Loucy (cell line): ENCODE measurements around the gene CNP.

Source experiments
- H2AFZ ChIP-seq: fragments of 200-600 bp; sonication (generic); 2 replicates; pipeline ENCODE4 v1.6.0; 2016; ENCODE audit warnings: antibody characterized with exemption, mild to moderate bottlenecking, low read length, moderate library complexity
- H3F3A ChIP-seq: fragments of 200-600 bp; 2 replicates; pipeline ENCODE4 v1.6.0; 2016; ENCODE audit warnings: antibody characterized with exemption, low read depth, mild to moderate bottlenecking
- H3K27me3 ChIP-seq: fragments of 200-600 bp; sonication (generic); 2 replicates; pipeline ENCODE4 v1.6.1; 2014; ENCODE audit warnings: low read length, mild to moderate bottlenecking; ENCODE audit not compliant: insufficient read depth, poor library complexity, severe bottlenecking
- H3K36me3 ChIP-seq: fragments of 200-600 bp; sonication (generic); 2 replicates; pipeline ENCODE4 v1.6.1; 2016; ENCODE audit warnings: low read length; ENCODE audit not compliant: insufficient read depth
- H3K4me1 ChIP-seq: fragments of 200-600 bp; sonication (generic); 2 replicates; pipeline ENCODE4 v1.5.1; 2014; ENCODE audit warnings: low read length, mild to moderate bottlenecking; ENCODE audit not compliant: insufficient read depth, poor library complexity, severe bottlenecking
- H3K4me2 ChIP-seq: fragments of 200-600 bp; sonication (generic); 2 replicates; pipeline ENCODE4 v1.6.0; 2014; ENCODE audit warnings: antibody characterized with exemption, low read length, low read depth, mild to moderate bottlenecking; ENCODE audit not compliant: poor library complexity, severe bottlenecking
- H3K4me3 ChIP-seq: fragments of 200-600 bp; sonication (generic); 2 replicates; pipeline ENCODE4 v1.5.1; 2014; ENCODE audit warnings: low read length, mild to moderate bottlenecking, mixed read lengths; ENCODE audit not compliant: poor library complexity, severe bottlenecking
- H3K79me2 ChIP-seq: fragments of 200-600 bp; sonication (generic); 2 replicates; pipeline ENCODE4 v1.6.1; 2014; ENCODE audit warnings: low read length; ENCODE audit not compliant: insufficient read depth
- H3K9ac ChIP-seq: fragments of 200-600 bp; sonication (generic); 2 replicates; pipeline ENCODE4 v1.6.0; 2014; ENCODE audit warnings: mild to moderate bottlenecking, low read depth, low read length, moderate library complexity; ENCODE audit not compliant: poor library complexity, severe bottlenecking
- H3K9me2 ChIP-seq: fragments of 200-600 bp; sonication (generic); replicated peaks from 2 replicates; pipeline ENCODE4 v1.6.1; 2016; ENCODE audit warnings: low read depth, low read length, mixed read lengths
- H3K9me3 ChIP-seq: fragments of 200-600 bp; sonication (generic); 2 replicates; pipeline ENCODE4 v1.6.1; 2014; ENCODE audit warnings: mild to moderate bottlenecking, antibody characterized with exemption, low read length, low read depth; ENCODE audit not compliant: insufficient read depth
- H4K20me1 ChIP-seq: fragments of 200-600 bp; sonication (generic); 2 replicates; pipeline ENCODE4 v1.6.0; 2014; ENCODE audit warnings: antibody characterized with exemption, low read length, mild to moderate bottlenecking; ENCODE audit not compliant: insufficient read depth, poor library complexity, severe bottlenecking
- EZH2phosphoT487 ChIP-seq: fragments of 200-600 bp; IDR thresholded peaks from 2 replicates; pipeline ENCODE4 v1.6.1; 2018; ENCODE audit warnings: antibody characterized with exemption, mild to moderate bottlenecking, moderate library complexity, borderline replicate concordance
- TF ChIP-seq, protein P1 (sequence below): fragments of 200-600 bp; sonication (generic); conservative IDR thresholded peaks from 2 replicates; pipeline ENCODE4 v1.5.1; 2014; ENCODE audit warnings: mild to moderate bottlenecking, antibody characterized with exemption, low read length

The CNP gene

DNA sequence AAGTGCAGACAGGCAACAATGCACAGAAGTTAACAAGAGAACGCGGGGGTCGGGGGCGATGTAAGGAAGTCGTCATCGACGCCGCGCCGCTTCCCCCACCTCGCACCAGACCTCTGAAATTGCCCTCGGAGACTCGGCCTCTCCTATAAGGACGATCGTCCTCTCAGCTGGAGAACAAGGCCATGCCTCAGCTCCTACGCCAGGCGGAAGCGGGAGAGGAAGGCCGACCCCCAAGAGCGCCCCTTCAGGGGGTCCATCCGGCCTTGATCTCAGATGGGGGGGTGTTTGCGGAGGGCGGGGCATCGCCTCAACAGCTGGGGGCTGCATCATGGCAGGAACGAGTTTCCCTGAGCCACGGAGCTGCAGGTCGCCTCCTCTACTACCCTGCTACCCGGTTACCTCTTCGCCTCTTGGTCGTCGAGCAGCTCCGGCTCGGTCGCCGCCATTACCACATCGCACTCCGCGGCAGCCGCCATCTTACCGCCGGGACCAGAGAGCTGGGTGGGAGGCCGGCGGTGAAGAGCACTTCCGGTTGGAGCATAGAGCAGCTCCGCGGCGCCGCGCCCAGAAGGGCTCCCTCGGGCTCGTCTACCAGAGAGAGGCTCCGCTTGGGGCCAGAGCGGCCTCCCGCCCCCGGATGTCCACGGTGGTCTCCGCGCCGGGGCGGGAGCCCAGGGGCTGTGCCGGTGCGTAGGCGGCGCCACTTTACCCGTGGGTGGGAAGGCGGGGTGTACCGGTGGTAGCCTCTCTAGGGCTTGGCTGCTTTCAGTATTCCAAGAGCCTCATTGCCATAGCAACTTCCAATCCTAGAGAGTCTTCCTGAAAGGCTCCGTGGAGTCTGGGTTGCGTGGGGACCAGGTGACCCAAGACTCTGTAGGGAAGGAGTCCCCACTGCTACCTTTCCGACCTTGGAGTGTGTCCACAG, 50.6 kb downstream of the CNP start, which contains the start of gene DNAJC7:
TSS of gene DNAJC7 (minus strand) at position 499 of the 925 bp plus-strand sequence. CDS start at position 476, 23 bp downstream.
- peak within 1 kb of the TSS; percentile 92 for H3K4me2 ChIP-seq
- no peaks in the 10 kb centered on the region for H3F3A ChIP-seq
- peaks cover 77% of the 10 kb centered on the region for H3K79me2 ChIP-seq
- no peaks in the 10 kb centered on the region for H3K36me3 ChIP-seq
- peak within 1 kb of the TSS; percentile 91 for H3K9ac ChIP-seq
- no peaks in the 10 kb centered on the region for H3K9me3 ChIP-seq
- TF ChIP-seq EZH2phosphoT487, result no peak
- TF ChIP-seq, protein P1, sequence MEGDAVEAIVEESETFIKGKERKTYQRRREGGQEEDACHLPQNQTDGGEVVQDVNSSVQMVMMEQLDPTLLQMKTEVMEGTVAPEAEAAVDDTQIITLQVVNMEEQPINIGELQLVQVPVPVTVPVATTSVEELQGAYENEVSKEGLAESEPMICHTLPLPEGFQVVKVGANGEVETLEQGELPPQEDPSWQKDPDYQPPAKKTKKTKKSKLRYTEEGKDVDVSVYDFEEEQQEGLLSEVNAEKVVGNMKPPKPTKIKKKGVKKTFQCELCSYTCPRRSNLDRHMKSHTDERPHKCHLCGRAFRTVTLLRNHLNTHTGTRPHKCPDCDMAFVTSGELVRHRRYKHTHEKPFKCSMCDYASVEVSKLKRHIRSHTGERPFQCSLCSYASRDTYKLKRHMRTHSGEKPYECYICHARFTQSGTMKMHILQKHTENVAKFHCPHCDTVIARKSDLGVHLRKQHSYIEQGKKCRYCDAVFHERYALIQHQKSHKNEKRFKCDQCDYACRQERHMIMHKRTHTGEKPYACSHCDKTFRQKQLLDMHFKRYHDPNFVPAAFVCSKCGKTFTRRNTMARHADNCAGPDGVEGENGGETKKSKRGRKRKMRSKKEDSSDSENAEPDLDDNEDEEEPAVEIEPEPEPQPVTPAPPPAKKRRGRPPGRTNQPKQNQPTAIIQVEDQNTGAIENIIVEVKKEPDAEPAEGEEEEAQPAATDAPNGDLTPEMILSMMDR, result no peak
- H3K9me2 ChIP-seq, result no peaks in the 10 kb centered on the region
- H4K20me1 ChIP-seq, result peaks cover 22% of the 10 kb centered on the region
- peak within 1 kb of the TSS; percentile 81 for H3K4me3 ChIP-seq
- peak within 1 kb of the TSS; percentile 91 for H2AFZ ChIP-seq
- H3K27me3 ChIP-seq, result no peaks in the 10 kb centered on the region
- H3K4me1 ChIP-seq, result peaks cover 53% of the 10 kb centered on the region

DNA sequence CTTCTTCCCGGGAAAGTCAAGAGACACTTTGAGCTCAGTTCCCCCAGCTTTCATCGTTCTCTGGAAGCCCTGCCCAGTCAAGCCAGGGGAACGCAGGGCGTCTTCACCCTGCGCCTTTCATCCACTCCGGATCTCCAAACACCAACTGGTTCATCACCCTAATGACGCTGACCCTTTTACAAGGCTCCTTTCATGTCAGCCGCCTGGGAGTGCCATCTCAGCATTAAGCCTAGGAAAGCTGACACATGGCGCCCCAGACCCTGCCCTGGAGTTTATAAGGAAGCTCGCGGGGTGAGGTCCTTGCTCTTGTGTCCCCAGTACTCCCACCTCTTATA, 51.2 kb downstream of the CNP start:
- no peak for TF ChIP-seq EZH2phosphoT487
- TF ChIP-seq, protein P1, result no peak
- Histone ChIP-seq H2AFZ (peak overlapping the region; percentile 87), H3K27me3 (no peaks in the 10 kb centered on the region), H3K4me1 (peaks cover 47% of the 10 kb centered on the region), H3K4me2 (peak overlapping the region; percentile 92), H3F3A (no peaks in the 10 kb centered on the region), H3K9ac (peak overlapping the region; percentile 91), H3K9me3 (no peaks in the 10 kb centered on the region), H3K9me2 (no peaks in the 10 kb centered on the region), H3K4me3 (peak overlapping the region; percentile 81), H3K79me2 (peaks cover 72% of the 10 kb centered on the region), H3K36me3 (no peaks in the 10 kb centered on the region), H4K20me1 (peaks cover 16% of the 10 kb centered on the region)

DNA sequence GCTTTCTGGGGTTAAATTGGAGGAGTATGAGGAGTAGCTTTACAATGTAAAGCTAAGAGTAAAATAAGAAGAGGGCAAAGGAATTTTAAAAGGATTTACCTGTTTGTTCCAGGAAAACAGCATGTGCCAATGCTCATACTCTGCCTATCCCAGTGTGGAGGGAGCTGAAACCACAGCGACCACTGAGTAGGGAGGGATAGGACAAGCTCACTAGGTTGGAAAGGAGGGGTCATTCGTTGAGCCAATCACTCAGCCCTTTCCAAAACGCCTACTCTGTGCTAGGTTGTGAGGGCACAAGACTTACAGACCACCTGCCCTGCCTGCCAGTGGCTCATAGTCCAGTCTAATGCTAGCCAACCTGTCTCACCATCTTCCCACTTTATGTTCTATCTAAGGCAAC, 51.7 kb downstream of the CNP start:
- Histone ChIP-seq H3F3A (no peaks in the 10 kb centered on the region), H4K20me1 (peaks cover 12% of the 10 kb centered on the region), H3K4me2 (peak overlapping the region; percentile 92), H3K4me3 (peak overlapping the region; percentile 81), H3K9me3 (no peaks in the 10 kb centered on the region), H3K27me3 (no peaks in the 10 kb centered on the region), H3K4me1 (peaks cover 42% of the 10 kb centered on the region), H3K36me3 (no peaks in the 10 kb centered on the region), H3K9ac (peak overlapping the region; percentile 91), H3K9me2 (no peaks in the 10 kb centered on the region), H2AFZ (no peak overlapping the region; the same call in 1 of the 2 replicates), H3K79me2 (peaks cover 67% of the 10 kb centered on the region)
- TF ChIP-seq, protein P1, result no peak
- no peak for TF ChIP-seq EZH2phosphoT487
